ENCODE results near the gene DNAH11.
"Not testable (repeated sequence)": the region's sequence is repeated elsewhere in the genome, so short reads cannot be mapped to it uniquely, and the experiment has no call there.

The DNAH11 gene

GRCh38 chr7:21719846-21720245 lies 177.0 kb downstream of the DNAH11 start:
- no peak for DNase-seq

GRCh38 chr7:21722371-21722770 lies 179.5 kb downstream of the DNAH11 start:
- no peak for DNase-seq

- no peak for DNase-seq
Observed at GRCh38 chr7:21724562-21724961, 181.7 kb downstream of the DNAH11 start.

GRCh38 chr7:21730399-21730798 lies 187.6 kb downstream of the DNAH11 start:
- no peak for DNase-seq

- no peak for DNase-seq
Observed at GRCh38 chr7:21731977-21732376, 189.1 kb downstream of the DNAH11 start.

GRCh38 chr7:21732956-21733355 lies 190.1 kb downstream of the DNAH11 start:
- not testable (repeated sequence) for DNase-seq

GRCh38 chr7:21733837-21734236 lies 191.0 kb downstream of the DNAH11 start:
- no peak for DNase-seq

GRCh38 chr7:21743493-21743892 lies 200.7 kb downstream of the DNAH11 start:
- no peak for DNase-seq

GRCh38 chr7:21746949-21747348 lies 204.1 kb downstream of the DNAH11 start:
- DNase-seq: no peak

- no peak for DNase-seq
Observed at GRCh38 chr7:21747806-21748205, 205.0 kb downstream of the DNAH11 start.

- DNase-seq: no peak
Observed at GRCh38 chr7:21749378-21749777, 206.5 kb downstream of the DNAH11 start.

- no peak for DNase-seq
Observed at GRCh38 chr7:21753071-21753470, 210.2 kb downstream of the DNAH11 start.

- DNase-seq: no peak
Observed at GRCh38 chr7:21754963-21755362, 212.1 kb downstream of the DNAH11 start.

GRCh38 chr7:21757537-21758282 lies 214.9 kb downstream of the DNAH11 start:
- no peak for DNase-seq

GRCh38 chr7:21758286-21758685 lies 215.4 kb downstream of the DNAH11 start:
- DNase-seq: no peak

- DNase-seq: no peak
Observed at GRCh38 chr7:21762469-21762868, 219.6 kb downstream of the DNAH11 start.

GRCh38 chr7:21763818-21764217 lies 221.0 kb downstream of the DNAH11 start:
- DNase-seq: no peak

GRCh38 chr7:21766218-21766617 lies 223.4 kb downstream of the DNAH11 start:
- no peak for DNase-seq

- peak; percentile 3 for DNase-seq
Observed at GRCh38 chr7:21767300-21767900, 224.6 kb downstream of the DNAH11 start.

GRCh38 chr7:21768279-21768678 lies 225.4 kb downstream of the DNAH11 start:
- no peak for DNase-seq

- no peak for DNase-seq
Observed at GRCh38 chr7:21771266-21771665, 228.4 kb downstream of the DNAH11 start.

- no peak for DNase-seq
Observed at GRCh38 chr7:21771906-21772610, 229.2 kb downstream of the DNAH11 start.

GRCh38 chr7:21773326-21773725 lies 230.5 kb downstream of the DNAH11 start:
- DNase-seq: no peak

GRCh38 chr7:21777921-21778320 lies 235.1 kb downstream of the DNAH11 start:
- no peak for DNase-seq

All from NCI-H2029 (cell line).